ENCODE results near the gene NOTUM. TPM values are rescaled to one million over a fixed set of nuclear protein-coding genes. Genes with fewer than 3 reads are reported as not detected.

The NOTUM gene
- total RNA-seq, 1 experiment from 2014 or later: not detected

DNA sequence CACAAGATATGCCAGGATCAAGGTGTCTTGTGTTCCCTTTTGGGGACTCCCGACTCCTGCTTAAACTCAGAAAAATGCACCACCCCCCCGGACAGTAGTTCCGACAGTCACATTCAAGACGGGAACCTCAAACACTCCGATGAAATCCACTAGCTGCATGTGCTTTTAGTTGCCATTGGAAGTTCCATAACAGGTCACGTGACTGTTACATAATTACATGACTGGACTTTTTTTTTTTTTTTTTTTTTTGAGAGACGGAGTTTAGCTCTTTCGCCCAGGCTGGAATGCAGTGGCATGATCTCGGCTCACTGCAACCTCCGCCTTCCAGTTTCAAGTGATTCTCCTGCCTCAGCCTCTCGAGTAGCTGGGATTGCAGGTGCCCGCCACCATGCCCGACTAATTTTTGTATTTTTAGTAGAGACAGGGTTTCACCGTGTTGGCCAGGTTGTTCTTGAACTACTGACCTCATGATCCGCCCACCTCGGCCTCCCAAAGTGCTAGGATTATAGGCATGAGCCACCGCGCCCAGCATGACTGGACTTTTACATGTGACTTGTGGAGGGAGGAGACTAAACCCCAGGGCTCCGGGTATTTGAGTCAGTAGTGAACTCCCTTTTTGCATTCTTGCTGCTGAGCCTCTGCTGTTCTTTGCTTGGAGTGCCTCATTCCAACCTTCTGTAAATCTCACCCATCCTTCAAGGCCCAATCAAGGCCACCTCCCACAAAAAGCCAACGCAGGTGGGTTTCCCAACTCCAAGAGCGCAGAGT is 44.6 kb downstream of the NOTUM start:
- Histone ChIP-seq H3K4me2 (ENCODE audit: low read length) (peak overlapping the region; percentile 86), H2AFZ (ENCODE audit: low read length) (no peak overlapping the region), H3K9me3 (ENCODE audit: low read length) (no peaks in the 10 kb centered on the region), H3K27me3 (ENCODE audit: low read length) (no peaks in the 10 kb centered on the region), H3K79me2 (ENCODE audit: low read length) (peaks cover 52% of the 10 kb centered on the region), H3K4me3 (ENCODE audit: low read length) (peak overlapping the region; percentile 75), H3K27ac (ENCODE audit: low read length) (peak overlapping the region; percentile 33), H3F3A (ENCODE audit: low read length, unreplicated experiment) (peaks cover 7% of the 10 kb centered on the region), H3K9ac (ENCODE audit: low read length) (peak overlapping the region; percentile 78), H3K4me1 (ENCODE audit: insufficient read depth, low read length) (peaks cover 48% of the 10 kb centered on the region), H4K20me1 (ENCODE audit: low read length) (0 out of 2 replicates have a peak, but pooled peaks cover 18% of the 10 kb centered on the region), H3K9me2 (replicated peaks; ENCODE audit: low read length) (no peaks in the 10 kb centered on the region), H3K36me3 (ENCODE audit: low read depth, low read length) (peaks cover 26% of the 10 kb centered on the region; the same call in 1 of the 2 replicates)
- intact Hi-C loops (cut with micrococcal nuclease): no loop called here
- no TSS peak for BruUV-seq (replicated peaks)
- DNase-seq: peak; percentile 82
- peak; percentile 49 for ATAC-seq
- POLR2A ChIA-PET (ENCODE audit: unreplicated experiment): interaction anchor here (0.7 kb wide), 1 partner anchor 51 kb away, joined by 3 read pairs; no protein-coding TSS in a partner anchor
- CTCF ChIA-PET: interaction anchor here (0.6 kb wide), 1 partner anchor 487 kb away, joined by 10 read pairs; no protein-coding TSS in a partner anchor
- TF ChIP-seq EZH2phosphoT487 (IDR thresholded peaks at IDR 0.05; ENCODE audit: borderline replicate concordance, low read length): no peak
- TF ChIP-seq, protein P1, sequence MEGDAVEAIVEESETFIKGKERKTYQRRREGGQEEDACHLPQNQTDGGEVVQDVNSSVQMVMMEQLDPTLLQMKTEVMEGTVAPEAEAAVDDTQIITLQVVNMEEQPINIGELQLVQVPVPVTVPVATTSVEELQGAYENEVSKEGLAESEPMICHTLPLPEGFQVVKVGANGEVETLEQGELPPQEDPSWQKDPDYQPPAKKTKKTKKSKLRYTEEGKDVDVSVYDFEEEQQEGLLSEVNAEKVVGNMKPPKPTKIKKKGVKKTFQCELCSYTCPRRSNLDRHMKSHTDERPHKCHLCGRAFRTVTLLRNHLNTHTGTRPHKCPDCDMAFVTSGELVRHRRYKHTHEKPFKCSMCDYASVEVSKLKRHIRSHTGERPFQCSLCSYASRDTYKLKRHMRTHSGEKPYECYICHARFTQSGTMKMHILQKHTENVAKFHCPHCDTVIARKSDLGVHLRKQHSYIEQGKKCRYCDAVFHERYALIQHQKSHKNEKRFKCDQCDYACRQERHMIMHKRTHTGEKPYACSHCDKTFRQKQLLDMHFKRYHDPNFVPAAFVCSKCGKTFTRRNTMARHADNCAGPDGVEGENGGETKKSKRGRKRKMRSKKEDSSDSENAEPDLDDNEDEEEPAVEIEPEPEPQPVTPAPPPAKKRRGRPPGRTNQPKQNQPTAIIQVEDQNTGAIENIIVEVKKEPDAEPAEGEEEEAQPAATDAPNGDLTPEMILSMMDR (conservative IDR thresholded peaks at IDR 0.05; ENCODE audit: low read depth, low read length): no peak
- no peak for TF ChIP-seq EZH2 (IDR thresholded peaks at IDR 0.05; ENCODE audit: low read length, unreplicated experiment)

DNA sequence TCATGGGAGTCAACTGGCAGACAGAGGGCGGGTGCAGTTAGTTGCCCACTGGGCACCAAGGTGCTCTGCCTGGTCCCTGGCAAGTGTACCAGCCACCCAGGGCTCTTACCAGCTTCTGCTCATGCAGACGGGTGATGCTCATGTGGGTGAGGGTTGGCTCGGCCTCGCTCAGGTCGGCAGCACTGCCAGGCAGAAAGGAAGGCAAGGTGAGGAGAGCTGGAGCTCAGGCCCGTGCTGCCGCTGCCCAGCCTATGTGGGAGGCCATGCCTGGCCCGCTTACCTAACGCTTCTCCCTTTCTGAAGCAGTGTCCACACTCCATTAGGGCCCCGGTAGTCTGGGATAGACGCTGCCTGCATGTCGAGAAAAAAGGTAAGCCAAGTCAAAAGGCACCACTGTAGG is 45.7 kb downstream of the NOTUM start:
- 0 out of 2 replicates have a peak, but pooled peaks cover 18% of the 10 kb centered on the region for H4K20me1 ChIP-seq (ENCODE audit: low read length)
- no TSS peak for BruUV-seq (replicated peaks)
- H3K4me1 ChIP-seq (ENCODE audit: insufficient read depth, low read length): peaks cover 51% of the 10 kb centered on the region
- peaks cover 7% of the 10 kb centered on the region for H3F3A ChIP-seq (ENCODE audit: low read length, unreplicated experiment)
- H3K9me3 ChIP-seq (ENCODE audit: low read length): no peaks in the 10 kb centered on the region
- ChIA-PET POLR2A (ENCODE audit: unreplicated experiment) (no interaction called here), CTCF (no interaction called here)
- no peak overlapping the region for H3K4me2 ChIP-seq (ENCODE audit: low read length)
- no peak overlapping the region for H3K27ac ChIP-seq (ENCODE audit: low read length)
- H3K79me2 ChIP-seq (ENCODE audit: low read length): peaks cover 41% of the 10 kb centered on the region
- no peak for ATAC-seq
- no peak overlapping the region for H3K9ac ChIP-seq (ENCODE audit: low read length)
- TF ChIP-seq, protein P1 (conservative IDR thresholded peaks at IDR 0.05; ENCODE audit: low read depth, low read length): no peak
- TF ChIP-seq EZH2phosphoT487 (IDR thresholded peaks at IDR 0.05; ENCODE audit: borderline replicate concordance, low read length) (no peak), EZH2 (IDR thresholded peaks at IDR 0.05; ENCODE audit: low read length, unreplicated experiment) (no peak)
- peaks cover 26% of the 10 kb centered on the region; the same call in 1 of the 2 replicates for H3K36me3 ChIP-seq (ENCODE audit: low read depth, low read length)
- no peak overlapping the region for H3K4me3 ChIP-seq (ENCODE audit: low read length)
- no peaks in the 10 kb centered on the region for H3K27me3 ChIP-seq (ENCODE audit: low read length)
- intact Hi-C loops (cut with micrococcal nuclease): no loop called here
- no peaks in the 10 kb centered on the region for H3K9me2 ChIP-seq (replicated peaks; ENCODE audit: low read length)
- no peak for DNase-seq
- H2AFZ ChIP-seq (ENCODE audit: low read length): no peak overlapping the region
